Right atrium auricular region (tissue), 2 donors: Measurements from ENCODE around the gene UNCX. TPM values are rescaled to one million over a fixed set of nuclear protein-coding genes. Genes with fewer than 3 reads are reported as not detected.

ENCODE experiments used
- DNase-seq: peaks from one replicate; pipeline ENCODE4 v3.0.0-alpha.2; 2019; ENCODE audit warnings: low spot score
- H3K27ac ChIP-seq, 2 donors: fragments of 200-600 bp; sonication (generic); 1 replicate in 1 of 2; 2 replicates in 1 of 2; pipeline ENCODE4 v1.5.1; 2016 to 2019
- H3K27me3 ChIP-seq, 2 donors: fragments of 200-600 bp; sonication (generic); one replicate each; pipeline versions ENCODE4 v1.5.1 to v1.6.0; 2017 to 2019
- H3K36me3 ChIP-seq: fragments of 200-600 bp; sonication (generic); one replicate; pipeline ENCODE4 v1.5.1; 2016
- H3K4me1 ChIP-seq, 2 donors: fragments of 200-600 bp; sonication (generic); one replicate each; pipeline versions ENCODE4 v1.5.1 to v1.6.0; 2017 to 2019
- H3K4me3 ChIP-seq, 2 donors: fragments of 200-600 bp; sonication (generic); 1 replicate in 1 of 2; 2 replicates in 1 of 2; pipeline ENCODE4 v1.5.1; 2017 to 2019; ENCODE audit warnings: mild to moderate bottlenecking in 1 of 2, moderate library complexity in 1 of 2
- H3K9me3 ChIP-seq, 2 donors: fragments of 200-600 bp; sonication (generic); one replicate each; pipeline ENCODE4 v1.5.1; 2019
- CTCF ChIP-seq, 2 donors: fragments of 200-600 bp; sonication (generic); IDR thresholded peaks; one replicate each; pipeline ENCODE4 v1.5.1; 2019; ENCODE audit warnings: antibody characterized with exemption in 2 of 2
- total RNA-seq, 2 donors: library from RNA; depleted of rRNA; stranded (reverse); fragments of >200 nt; gene quantifications; one replicate each; pipeline ENCODE4 v1.1.0, GENCODE V29; 2016

Gene UNCX
- total RNA-seq, 2 donors from 2014 or later, result not detected

GRCh38 chr7:1248143-1248915 lies 15.7 kb downstream of the UNCX start:
- H3K36me3 ChIP-seq, result no peaks in the 10 kb centered on the region
- no peak for TF ChIP-seq CTCF (IDR thresholded peaks at IDR 0.05)
- no peak for DNase-seq
- H3K4me3 ChIP-seq, result no peak overlapping the region
- peaks cover 38 to 59% of the 10 kb centered on the region in 2 donors for H3K27me3 ChIP-seq
- no peak overlapping the region for H3K27ac ChIP-seq
- H3K4me1 ChIP-seq, result peaks cover 0 to 36% of the 10 kb centered on the region in 2 donors
- no peaks in the 10 kb centered on the region for H3K9me3 ChIP-seq

GRCh38 chr7:1248916-1249581 lies 16.4 kb downstream of the UNCX start:
- Histone ChIP-seq H3K4me1 (peaks cover 0 to 36% of the 10 kb centered on the region in 2 donors), H3K36me3 (no peaks in the 10 kb centered on the region), H3K27me3 (peaks cover 31 to 52% of the 10 kb centered on the region in 2 donors), H3K4me3 (no peak overlapping the region), H3K9me3 (no peaks in the 10 kb centered on the region), H3K27ac (no peak overlapping the region)
- no peak for TF ChIP-seq CTCF (IDR thresholded peaks at IDR 0.05)
- DNase-seq, result no peak

- H3K27me3 ChIP-seq, result peaks cover 24 to 45% of the 10 kb centered on the region in 2 donors
- H3K36me3 ChIP-seq, result no peaks in the 10 kb centered on the region
- peaks cover 0 to 36% of the 10 kb centered on the region in 2 donors for H3K4me1 ChIP-seq
- no peak for TF ChIP-seq CTCF (IDR thresholded peaks at IDR 0.05)
- DNase-seq, result no peak
- no peak overlapping the region for H3K27ac ChIP-seq
- no peak overlapping the region for H3K4me3 ChIP-seq
- no peaks in the 10 kb centered on the region for H3K9me3 ChIP-seq
Observed at GRCh38 chr7:1249731-1250130, 17.1 kb downstream of the UNCX start.

GRCh38 chr7:1250901-1251300 lies 18.2 kb downstream of the UNCX start:
- no peaks in the 10 kb centered on the region for H3K9me3 ChIP-seq
- H3K27ac ChIP-seq, result no peak overlapping the region
- peaks cover 24 to 33% of the 10 kb centered on the region in 2 donors for H3K27me3 ChIP-seq
- no peak for DNase-seq
- TF ChIP-seq CTCF (IDR thresholded peaks at IDR 0.05), result no peak
- peaks cover 0 to 36% of the 10 kb centered on the region in 2 donors for H3K4me1 ChIP-seq
- no peak overlapping the region for H3K4me3 ChIP-seq
- no peaks in the 10 kb centered on the region for H3K36me3 ChIP-seq

- no peak for DNase-seq
- no peak overlapping the region for H3K4me3 ChIP-seq
- H3K4me1 ChIP-seq, result peaks cover 0 to 29% of the 10 kb centered on the region in 2 donors
- no peak overlapping the region for H3K27ac ChIP-seq
- H3K27me3 ChIP-seq, result peaks cover 18 to 22% of the 10 kb centered on the region in 2 donors
- H3K36me3 ChIP-seq, result no peaks in the 10 kb centered on the region
- TF ChIP-seq CTCF (IDR thresholded peaks at IDR 0.05), result no peak
- no peaks in the 10 kb centered on the region for H3K9me3 ChIP-seq
Observed at GRCh38 chr7:1251796-1252539, 19.3 kb downstream of the UNCX start.
